Activated naive CD4-positive, alpha-beta T cell (primary cell): ENCODE data around the gene GALNT12.

Experiments used
- DNase-seq, 4 experiments: peaks; one replicate each; lab custom pipeline; 2025; lab: John Stamatoyannopoulos, UW

GALNT12 gene

GRCh38 chr9:98861781-98862504 lies 54.5 kb downstream of the GALNT12 start:
- DNase-seq: no peak

- no peak for DNase-seq
Measured at GRCh38 chr9:98862936-98863335, 55.5 kb downstream of the GALNT12 start.

- DNase-seq: no peak
Measured at GRCh38 chr9:98864281-98865174, 57.1 kb downstream of the GALNT12 start.

- DNase-seq: no peak
Measured at GRCh38 chr9:98865284-98865875, 57.9 kb downstream of the GALNT12 start.

- DNase-seq: no peak
Measured at GRCh38 chr9:98866435-98867102, 59.1 kb downstream of the GALNT12 start.

GRCh38 chr9:98867103-98867428 lies 59.6 kb downstream of the GALNT12 start:
- DNase-seq: no peak

- DNase-seq: no peak
Measured at GRCh38 chr9:98867429-98868168, 60.1 kb downstream of the GALNT12 start.

- DNase-seq: no peak
Measured at GRCh38 chr9:98869078-98869745, 61.7 kb downstream of the GALNT12 start.

GRCh38 chr9:98869866-98870265 lies 62.4 kb downstream of the GALNT12 start:
- DNase-seq: no peak

- DNase-seq: no peak
Measured at GRCh38 chr9:98870782-98871557, 63.5 kb downstream of the GALNT12 start.

- no peak for DNase-seq
Measured at GRCh38 chr9:98871558-98872065, 64.1 kb downstream of the GALNT12 start.

GRCh38 chr9:98873526-98873925 lies 66.1 kb downstream of the GALNT12 start:
- DNase-seq: no peak

GRCh38 chr9:98873951-98874371 lies 66.5 kb downstream of the GALNT12 start:
- DNase-seq: no peak

- DNase-seq: no peak
Measured at GRCh38 chr9:98874721-98875255, 67.3 kb downstream of the GALNT12 start.

GRCh38 chr9:98875536-98875935 lies 68.1 kb downstream of the GALNT12 start:
- no peak for DNase-seq

GRCh38 chr9:98877311-98877710 lies 69.8 kb downstream of the GALNT12 start:
- DNase-seq: no peak

- no peak for DNase-seq
Measured at GRCh38 chr9:98879094-98879962, 71.9 kb downstream of the GALNT12 start.

GRCh38 chr9:98879963-98880310 lies 72.5 kb downstream of the GALNT12 start:
- no peak for DNase-seq
